Stimulated activated CD4-positive, alpha-beta T cell treated with anti-CD3 and anti-CD28 coated beads, Interleukin-1b, Interleukin-23, amount 100 ng/mL, for 48 hours (primary cell): ENCODE measurements around the gene MARCO.
"Not testable (repeated sequence)": the region's sequence is repeated elsewhere in the genome, so short reads cannot be mapped to it uniquely, and the experiment has no call there.

Experiments used
- DNase-seq: peaks from one replicate; pipeline ENCODE4 v3.0.0-alpha.2; 2020

The MARCO gene

GRCh38 chr2:118975133-118975532 is 33.1 kb downstream of the MARCO start:
- DNase-seq: no peak

GRCh38 chr2:118978064-118978463 is 36.1 kb downstream of the MARCO start:
- DNase-seq: no peak

GRCh38 chr2:118979152-118979861 is 37.3 kb downstream of the MARCO start:
- DNase-seq: no peak

- no peak for DNase-seq
Observed at GRCh38 chr2:118980022-118980421, 38.0 kb downstream of the MARCO start.

GRCh38 chr2:118980573-118980972 is 38.6 kb downstream of the MARCO start:
- DNase-seq: no peak

GRCh38 chr2:118981632-118982031 is 39.6 kb downstream of the MARCO start:
- DNase-seq: no peak

GRCh38 chr2:118982039-118982438 is 40.0 kb downstream of the MARCO start:
- no peak for DNase-seq

- DNase-seq: no peak
Observed at GRCh38 chr2:118983133-118983532, 41.1 kb downstream of the MARCO start.

- DNase-seq: no peak
Observed at GRCh38 chr2:118983915-118984314, 41.9 kb downstream of the MARCO start.

- DNase-seq: no peak
Observed at GRCh38 chr2:118986738-118987137, 44.7 kb downstream of the MARCO start.

- DNase-seq: no peak
Observed at GRCh38 chr2:118987886-118988285, 45.9 kb downstream of the MARCO start.

- no peak for DNase-seq
Observed at GRCh38 chr2:118988706-118989105, 46.7 kb downstream of the MARCO start.

GRCh38 chr2:118989481-118989880 is 47.5 kb downstream of the MARCO start:
- no peak for DNase-seq

GRCh38 chr2:118990757-118991545 is 49.0 kb downstream of the MARCO start:
- no peak for DNase-seq

- no peak for DNase-seq
Observed at GRCh38 chr2:118991554-118991953, 49.6 kb downstream of the MARCO start.

- peak; percentile 24 for DNase-seq
Observed at GRCh38 chr2:118992740-118993391, 50.9 kb downstream of the MARCO start.

- no peak for DNase-seq
Observed at GRCh38 chr2:118993392-118993752, 51.4 kb downstream of the MARCO start.

- DNase-seq: no peak
Observed at GRCh38 chr2:118994172-118994700, 52.2 kb downstream of the MARCO start.

GRCh38 chr2:118994778-118995177 is 52.8 kb downstream of the MARCO start:
- DNase-seq: no peak

GRCh38 chr2:119003856-119004255 is 61.9 kb downstream of the MARCO start:
- DNase-seq: not testable (repeated sequence)

- DNase-seq: no peak
Observed at GRCh38 chr2:119004602-119005001, 62.6 kb downstream of the MARCO start.

GRCh38 chr2:119005051-119005450 is 63.1 kb downstream of the MARCO start:
- DNase-seq: no peak

- DNase-seq: no peak
Observed at GRCh38 chr2:119005555-119005954, 63.6 kb downstream of the MARCO start.

- DNase-seq: no peak
Observed at GRCh38 chr2:119006441-119006840, 64.4 kb downstream of the MARCO start.
